ENCODE data around the gene AZU1.
"Not testable (repeated sequence)": the region's sequence is repeated elsewhere in the genome, so short reads cannot be mapped to it uniquely, and the experiment has no call there.

Gene AZU1

DNA sequence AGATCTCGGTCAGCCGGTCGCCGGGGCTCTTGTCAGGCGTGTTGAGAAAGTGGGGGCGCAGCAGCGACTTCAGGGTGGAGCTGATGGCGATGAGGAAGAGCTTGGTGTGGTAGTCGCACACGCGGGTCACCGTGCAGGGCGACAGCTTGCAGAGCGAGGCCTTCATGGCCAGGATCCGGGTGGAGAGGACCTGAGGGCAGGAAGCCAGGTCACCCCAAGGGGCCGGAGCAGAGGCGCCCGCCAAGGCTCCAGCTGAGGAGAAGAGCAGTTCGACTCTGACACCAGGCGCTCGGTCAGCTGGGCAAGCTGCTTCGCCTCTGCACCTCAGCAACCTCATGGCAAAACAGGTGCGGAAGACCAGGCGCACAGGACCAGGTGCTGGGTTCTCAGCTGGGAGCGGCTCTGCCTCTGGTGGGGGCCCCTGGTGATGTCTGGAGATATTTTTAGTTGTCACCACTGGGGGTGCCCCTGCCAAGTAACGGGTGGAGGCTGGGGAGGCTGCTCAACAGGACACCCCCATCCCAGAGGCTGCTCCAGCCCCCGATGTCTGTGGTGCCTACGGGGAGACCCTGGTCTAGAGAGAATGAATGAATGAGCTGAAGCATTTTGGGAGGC is 47.7 kb downstream of the AZU1 start:
- Histone ChIP-seq H3K27ac (ENCODE audit: low read depth, low read length) (no peak overlapping the region), H3K4me1 (ENCODE audit: control insufficient read depth in 1 of 2, insufficient read depth in 2 of 2, low read length in 2 of 2) (no peaks in the 10 kb centered on the region), H3K36me3 (ENCODE audit: control insufficient read depth in 1 of 2, insufficient read depth in 2 of 2, low read length in 2 of 2) (peaks cover 0 to 42% of the 10 kb centered on the region in 2 donors), H3K9me3 (ENCODE audit: control insufficient read depth in 1 of 2, low read length in 2 of 2) (no peaks in the 10 kb centered on the region), H3K9ac (ENCODE audit: low read depth in 1 of 2, low read length in 2 of 2) (no peak overlapping the region), H3K27me3 (ENCODE audit: control insufficient read depth in 1 of 2, insufficient read depth in 2 of 2, low read length in 2 of 2) (no peaks in the 10 kb centered on the region), H3K4me3 (ENCODE audit: low read depth in 1 of 2, low read length in 2 of 2) (no peak overlapping the region)

DNA sequence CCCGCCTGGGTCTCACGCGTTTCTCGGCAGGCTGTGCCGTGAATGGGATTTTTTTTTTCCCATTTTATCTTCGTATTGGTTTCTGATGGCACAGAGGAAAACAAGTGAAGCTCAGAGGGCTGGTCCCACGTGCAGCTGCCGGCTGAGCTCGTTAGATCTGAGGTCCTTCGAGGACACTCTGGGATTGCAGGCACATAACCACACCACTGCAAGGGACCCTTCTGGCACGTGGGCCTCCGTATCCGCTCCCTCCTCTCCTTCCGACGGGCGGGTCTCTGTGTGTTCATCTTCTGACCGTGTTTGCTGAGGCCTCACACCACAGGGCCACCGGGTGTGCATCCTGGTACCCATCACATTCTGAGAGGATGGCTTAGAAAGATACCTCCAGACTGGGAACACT is 48.5 kb downstream of the AZU1 start:
- H3K4me1 ChIP-seq (ENCODE audit: control insufficient read depth in 1 of 2, insufficient read depth in 2 of 2, low read length in 2 of 2): no peaks in the 10 kb centered on the region
- no peaks in the 10 kb centered on the region for H3K27me3 ChIP-seq (ENCODE audit: control insufficient read depth in 1 of 2, insufficient read depth in 2 of 2, low read length in 2 of 2)
- H3K9ac ChIP-seq (ENCODE audit: low read depth in 1 of 2, low read length in 2 of 2): no peak overlapping the region
- peaks cover 3 to 38% of the 10 kb centered on the region in 2 donors for H3K36me3 ChIP-seq (ENCODE audit: control insufficient read depth in 1 of 2, insufficient read depth in 2 of 2, low read length in 2 of 2)
- no peaks in the 10 kb centered on the region for H3K9me3 ChIP-seq (ENCODE audit: control insufficient read depth in 1 of 2, low read length in 2 of 2)
- H3K27ac ChIP-seq (ENCODE audit: low read depth, low read length): no peak overlapping the region
- no peak overlapping the region for H3K4me3 ChIP-seq (ENCODE audit: low read depth in 1 of 2, low read length in 2 of 2)

DNA sequence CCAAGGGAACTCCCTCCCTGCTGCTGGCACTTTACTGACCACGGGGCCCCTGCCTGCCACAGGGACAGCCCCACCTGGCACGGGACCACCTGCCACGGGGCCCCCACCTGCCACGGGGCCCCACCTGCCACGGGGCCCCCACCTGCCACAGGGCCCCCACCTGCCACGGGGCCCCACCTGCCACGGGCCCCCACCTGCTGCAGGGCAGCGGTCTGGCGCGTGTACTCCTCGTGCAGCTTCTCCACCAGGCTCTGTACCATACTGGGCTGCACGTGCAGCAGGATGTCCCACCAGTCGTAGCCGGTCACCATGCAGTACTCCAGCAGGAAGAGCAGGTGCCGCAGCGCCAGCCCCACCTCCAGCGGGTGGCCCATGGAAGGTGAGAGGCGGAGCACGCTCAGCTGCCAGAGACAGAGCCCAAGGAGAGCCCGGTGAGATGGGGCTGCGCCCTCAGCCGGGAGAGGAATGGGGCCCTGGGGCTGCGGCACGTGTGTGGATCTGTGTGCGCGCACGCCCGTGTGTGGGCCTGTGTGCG is 49.2 kb downstream of the AZU1 start:
- Histone ChIP-seq H3K27ac (ENCODE audit: low read depth, low read length) (no peak overlapping the region), H3K4me3 (ENCODE audit: low read depth in 1 of 2, low read length in 2 of 2) (no peak overlapping the region), H3K9me3 (ENCODE audit: control insufficient read depth in 1 of 2, low read length in 2 of 2) (no peaks in the 10 kb centered on the region), H3K27me3 (ENCODE audit: control insufficient read depth in 1 of 2, insufficient read depth in 2 of 2, low read length in 2 of 2) (no peaks in the 10 kb centered on the region), H3K9ac (ENCODE audit: low read depth in 1 of 2, low read length in 2 of 2) (no peak overlapping the region), H3K36me3 (ENCODE audit: control insufficient read depth in 1 of 2, insufficient read depth in 2 of 2, low read length in 2 of 2) (peaks cover 10 to 41% of the 10 kb centered on the region in 2 donors), H3K4me1 (ENCODE audit: control insufficient read depth in 1 of 2, insufficient read depth in 2 of 2, low read length in 2 of 2) (no peaks in the 10 kb centered on the region)

DNA sequence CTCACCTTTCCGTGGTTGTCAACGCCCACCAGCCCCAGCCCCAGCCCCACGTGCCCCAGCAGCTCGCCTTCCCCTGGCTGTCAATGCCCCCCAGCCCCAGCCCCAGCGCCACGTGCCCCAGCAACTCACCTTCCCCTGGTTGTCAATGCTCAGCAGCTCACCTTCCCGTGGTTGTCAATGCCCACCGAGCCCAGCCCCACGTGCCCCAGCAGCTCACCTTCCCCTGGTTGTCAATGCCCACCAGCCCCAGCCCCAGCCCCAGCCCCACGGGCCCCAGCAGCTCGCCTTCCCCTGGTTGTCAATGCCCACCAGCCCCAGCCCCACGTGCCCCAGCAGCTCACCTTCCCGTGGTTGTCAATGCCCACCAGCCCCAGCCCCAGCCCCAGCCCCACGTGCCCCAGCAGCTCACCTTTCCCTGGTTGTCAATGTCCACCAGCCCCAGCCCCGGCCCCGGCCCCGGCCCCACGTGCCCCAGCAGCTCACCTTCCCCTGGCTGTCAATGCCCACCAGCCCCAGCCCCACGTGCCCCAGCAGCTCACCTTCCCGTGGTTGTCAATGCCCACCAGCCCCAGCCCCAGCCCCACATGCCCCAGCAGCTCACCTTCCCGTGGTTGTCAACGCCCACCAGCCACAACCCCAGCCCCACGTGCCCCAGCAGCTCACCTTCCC is 50.5 kb downstream of the AZU1 start:
- H3K9me3 ChIP-seq (ENCODE audit: control insufficient read depth in 1 of 2, low read length in 2 of 2); H3K4me1 ChIP-seq (ENCODE audit: control insufficient read depth in 1 of 2, insufficient read depth in 2 of 2, low read length in 2 of 2); H3K4me3 ChIP-seq (ENCODE audit: low read depth in 1 of 2, low read length in 2 of 2); H3K27ac ChIP-seq (ENCODE audit: low read depth, low read length); H3K9ac ChIP-seq (ENCODE audit: low read depth in 1 of 2, low read length in 2 of 2); H3K27me3 ChIP-seq (ENCODE audit: control insufficient read depth in 1 of 2, insufficient read depth in 2 of 2, low read length in 2 of 2): not testable (repeated sequence)
- peaks cover 20 to 52% of the 10 kb centered on the region in 2 donors for H3K36me3 ChIP-seq (ENCODE audit: control insufficient read depth in 1 of 2, insufficient read depth in 2 of 2, low read length in 2 of 2)

DNA sequence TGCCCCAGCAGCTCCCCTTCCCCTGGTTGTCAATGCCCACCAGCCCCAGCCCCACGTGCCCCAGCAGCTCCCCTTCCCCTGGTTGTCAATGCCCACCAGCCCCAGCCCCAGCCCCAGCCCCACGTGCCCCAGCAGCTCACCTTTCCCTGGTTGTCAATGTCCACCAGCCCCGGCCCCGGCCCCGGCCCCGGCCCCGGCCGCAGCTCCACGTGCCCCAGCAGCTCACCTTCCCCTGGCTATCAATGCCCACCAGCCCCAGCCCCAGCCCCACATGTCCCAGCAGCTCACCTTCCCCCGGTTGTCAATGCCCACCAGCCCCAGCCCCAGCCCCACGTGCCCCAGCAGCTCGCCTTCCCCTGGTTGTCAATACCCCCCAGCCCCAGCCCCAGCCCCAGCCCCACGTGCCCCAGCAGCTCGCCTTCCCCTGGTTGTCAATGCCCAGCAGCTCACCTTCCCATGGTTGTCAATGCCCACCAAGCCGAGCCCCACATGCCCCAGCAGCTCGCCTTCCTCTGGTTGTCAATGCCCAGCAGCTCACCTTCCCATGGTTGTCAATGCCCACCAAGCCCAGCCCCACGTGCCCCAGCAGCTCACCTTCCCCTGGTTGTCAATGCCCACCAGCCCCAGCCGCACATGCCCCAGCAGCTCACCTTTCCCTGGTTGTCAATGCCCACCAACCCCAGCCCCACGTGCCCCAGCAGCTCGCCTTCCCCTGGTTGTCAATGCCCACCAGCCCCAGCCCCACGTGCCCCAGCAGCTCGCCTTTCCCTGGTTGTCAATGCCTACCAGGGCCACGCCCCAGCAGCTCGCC is 51.3 kb downstream of the AZU1 start:
- H3K4me1 ChIP-seq (ENCODE audit: control insufficient read depth in 1 of 2, insufficient read depth in 2 of 2, low read length in 2 of 2); H3K9ac ChIP-seq (ENCODE audit: low read depth in 1 of 2, low read length in 2 of 2); H3K9me3 ChIP-seq (ENCODE audit: control insufficient read depth in 1 of 2, low read length in 2 of 2); H3K27me3 ChIP-seq (ENCODE audit: control insufficient read depth in 1 of 2, insufficient read depth in 2 of 2, low read length in 2 of 2); H3K4me3 ChIP-seq (ENCODE audit: low read depth in 1 of 2, low read length in 2 of 2); H3K27ac ChIP-seq (ENCODE audit: low read depth, low read length): not testable (repeated sequence)
- H3K36me3 ChIP-seq (ENCODE audit: control insufficient read depth in 1 of 2, insufficient read depth in 2 of 2, low read length in 2 of 2): peaks cover 20 to 52% of the 10 kb centered on the region in 2 donors

DNA sequence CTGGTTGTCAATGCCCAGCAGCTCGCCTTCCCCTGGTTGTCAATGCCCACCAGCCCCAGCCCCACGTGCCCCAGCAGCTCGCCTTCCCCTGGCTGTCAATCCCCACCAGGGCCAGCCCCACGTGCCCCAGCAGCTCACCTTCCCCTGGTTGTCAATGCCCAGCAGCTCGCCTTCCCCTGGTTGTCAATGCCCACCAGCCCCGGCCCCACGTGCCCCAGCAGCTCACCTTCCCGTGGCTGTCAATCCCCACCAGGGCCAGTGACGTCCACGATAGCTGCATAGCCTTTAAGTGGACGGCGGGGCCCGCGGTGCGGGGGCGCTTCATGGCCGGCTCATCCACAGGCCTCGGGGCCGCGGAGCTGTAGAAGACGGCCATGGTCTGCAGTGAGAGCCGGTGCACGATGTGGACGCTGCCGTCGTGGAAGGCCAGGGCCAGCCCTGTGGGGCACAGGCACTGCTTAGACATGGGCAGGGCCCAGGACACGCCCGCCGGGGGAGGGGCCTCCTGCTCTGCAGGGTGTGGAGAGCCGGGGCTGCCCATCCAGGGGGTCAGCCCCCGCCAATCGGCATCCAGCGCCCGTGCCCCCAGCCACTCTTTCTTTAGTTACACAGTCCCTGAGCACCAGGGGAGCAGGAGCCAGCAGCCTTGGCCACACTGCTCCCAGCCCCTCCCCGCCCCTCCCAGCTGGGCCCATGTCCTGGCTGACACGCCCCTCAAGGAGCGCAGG is 52.2 kb downstream of the AZU1 start:
- H3K4me1 ChIP-seq (ENCODE audit: control insufficient read depth in 1 of 2, insufficient read depth in 2 of 2, low read length in 2 of 2): no peaks in the 10 kb centered on the region
- no peaks in the 10 kb centered on the region for H3K27me3 ChIP-seq (ENCODE audit: control insufficient read depth in 1 of 2, insufficient read depth in 2 of 2, low read length in 2 of 2)
- no peak overlapping the region for H3K27ac ChIP-seq (ENCODE audit: low read depth, low read length)
- peaks cover 20 to 48% of the 10 kb centered on the region in 2 donors for H3K36me3 ChIP-seq (ENCODE audit: control insufficient read depth in 1 of 2, insufficient read depth in 2 of 2, low read length in 2 of 2)
- H3K9me3 ChIP-seq (ENCODE audit: control insufficient read depth in 1 of 2, low read length in 2 of 2): no peaks in the 10 kb centered on the region
- no peak overlapping the region for H3K9ac ChIP-seq (ENCODE audit: low read depth in 1 of 2, low read length in 2 of 2)
- no peak overlapping the region for H3K4me3 ChIP-seq (ENCODE audit: low read depth in 1 of 2, low read length in 2 of 2)

Measured in duodenal mucosa (tissue), 2 donors.